ENCODE data around the gene MPZL3. TPM values are rescaled to one million over a fixed set of nuclear protein-coding genes. Genes with fewer than 3 reads are reported as not detected.
A peak's percentile ranks its signal among the peaks of the same experiment; 100 is the strongest.
"Not testable (repeated sequence)": the region's sequence is repeated elsewhere in the genome, so short reads cannot be mapped to it uniquely, and the experiment has no call there.

Gene MPZL3
- total RNA-seq, 1 donor from 2014 or later: 2.4 TPM

GRCh38 chr11:118193910-118194566 is 58.1 kb downstream of the MPZL3 start:
- FAIRE-seq (no peak), DNase-seq (ENCODE audit: low spot score in 2 of 2) (no peak)

DNA sequence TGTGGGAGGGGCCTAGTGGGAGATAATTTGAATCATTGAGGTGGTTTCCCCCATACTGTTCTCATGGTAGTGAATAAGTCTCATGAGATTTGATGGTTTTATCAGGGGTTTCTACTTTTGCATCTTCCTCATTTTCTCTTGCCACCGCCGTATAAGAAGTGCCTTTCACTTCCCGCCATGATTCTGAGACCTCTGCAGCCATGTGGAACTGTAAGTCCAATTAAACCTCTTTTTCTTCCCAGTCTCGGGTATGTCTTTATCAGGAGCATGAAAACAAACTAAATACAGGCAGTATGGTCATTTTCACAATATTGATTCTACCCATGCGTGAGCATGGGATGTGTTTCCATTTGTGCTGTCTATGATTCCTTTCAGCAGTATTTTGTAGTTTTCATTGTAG is 59.3 kb downstream of the MPZL3 start:
- not testable (repeated sequence) for FAIRE-seq; DNase-seq (ENCODE audit: low spot score in 2 of 2)

GRCh38 chr11:118190942-118191506 is 61.1 kb downstream of the MPZL3 start:
- not testable (repeated sequence) for DNase-seq (ENCODE audit: low spot score in 2 of 2)

GRCh38 chr11:118186346-118187107 is 65.6 kb downstream of the MPZL3 start:
- DNase-seq (ENCODE audit: low spot score in 2 of 2) (no peak), FAIRE-seq (no peak)

More at GRCh38 chr11:118190942-118191506, 61.1 kb downstream of the MPZL3 start:
- FAIRE-seq: not testable (repeated sequence)

GRCh38 chr11:118184784-118185579 is 67.2 kb downstream of the MPZL3 start:
- no peak for FAIRE-seq
- DNase-seq (ENCODE audit: low spot score in 2 of 2): no peak

- FAIRE-seq; DNase-seq (ENCODE audit: low spot score in 2 of 2): not testable (repeated sequence)
These were observed 68.5 kb downstream of the MPZL3 start for GRCh38 chr11:118183691-118184090.

GRCh38 chr11:118180300-118180703 is 71.9 kb downstream of the MPZL3 start:
- FAIRE-seq (no peak), DNase-seq (ENCODE audit: low spot score in 2 of 2) (peak; percentile 58 to 72)

DNA sequence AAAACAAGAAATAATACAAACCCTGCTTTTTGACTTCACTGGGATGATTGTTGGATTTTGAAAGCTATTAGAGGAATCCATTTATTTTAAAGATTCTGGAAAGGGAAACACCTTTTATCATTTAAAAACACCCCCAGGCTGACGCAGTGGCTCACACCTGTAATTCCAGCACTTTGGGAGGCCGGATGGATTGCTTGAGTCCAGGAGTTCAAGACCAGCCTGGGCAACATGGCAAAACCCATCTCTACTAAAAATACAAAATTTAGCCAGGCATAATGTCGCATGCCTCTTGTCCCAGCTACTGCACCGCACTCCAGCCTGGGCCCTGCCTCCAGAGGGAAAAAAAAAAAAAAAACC is 75.4 kb downstream of the MPZL3 start:
- no peak for FAIRE-seq
- DNase-seq (ENCODE audit: low spot score in 2 of 2): no peak

Small RNA genes lying within 50 kb of the gene (small RNA-seq; reads per million reads assigned to genes)
- gene HSPE1P18: not detected

Other genes with a start within 250 kb of the MPZL3 start
- not detected for gene TMPRSS4, start 175.3 kb downstream of the MPZL3 start, total RNA-seq
- gene SMIM35, start 165.4 kb downstream of the MPZL3 start, total RNA-seq: not detected
- gene SCN4B, start 99.5 kb downstream of the MPZL3 start, total RNA-seq: 5.7 TPM
- 4.9 TPM for gene SCN2B, start 75.7 kb downstream of the MPZL3 start, total RNA-seq
- gene JAML, start 27.4 kb downstream of the MPZL3 start, total RNA-seq: 0.82 TPM
- gene MPZL2, start 11.9 kb upstream of the MPZL3 start, total RNA-seq: 1.6 TPM
- not detected for gene CD3E, start 52.4 kb upstream of the MPZL3 start, total RNA-seq
- gene CD3D, start 90.3 kb upstream of the MPZL3 start, total RNA-seq: not detected
- gene CD3G, start 92.0 kb upstream of the MPZL3 start, total RNA-seq: not detected
- gene UBE4A, start 107.2 kb upstream of the MPZL3 start, total RNA-seq: 58.3 TPM
- 76.2 TPM for gene ATP5MG, start 149.2 kb upstream of the MPZL3 start, total RNA-seq
- gene KMT2A, start 184.1 kb upstream of the MPZL3 start, total RNA-seq: 35.9 TPM

Measured in frontal cortex (tissue), 4 donors.